ENCODE results near the gene PSD4. TPM values are rescaled to one million over a fixed set of nuclear protein-coding genes. Genes with fewer than 3 reads are reported as not detected.

PSD4 gene
- polyA plus RNA-seq, 1 donor from 2014 or later, result 0.67 TPM

DNA sequence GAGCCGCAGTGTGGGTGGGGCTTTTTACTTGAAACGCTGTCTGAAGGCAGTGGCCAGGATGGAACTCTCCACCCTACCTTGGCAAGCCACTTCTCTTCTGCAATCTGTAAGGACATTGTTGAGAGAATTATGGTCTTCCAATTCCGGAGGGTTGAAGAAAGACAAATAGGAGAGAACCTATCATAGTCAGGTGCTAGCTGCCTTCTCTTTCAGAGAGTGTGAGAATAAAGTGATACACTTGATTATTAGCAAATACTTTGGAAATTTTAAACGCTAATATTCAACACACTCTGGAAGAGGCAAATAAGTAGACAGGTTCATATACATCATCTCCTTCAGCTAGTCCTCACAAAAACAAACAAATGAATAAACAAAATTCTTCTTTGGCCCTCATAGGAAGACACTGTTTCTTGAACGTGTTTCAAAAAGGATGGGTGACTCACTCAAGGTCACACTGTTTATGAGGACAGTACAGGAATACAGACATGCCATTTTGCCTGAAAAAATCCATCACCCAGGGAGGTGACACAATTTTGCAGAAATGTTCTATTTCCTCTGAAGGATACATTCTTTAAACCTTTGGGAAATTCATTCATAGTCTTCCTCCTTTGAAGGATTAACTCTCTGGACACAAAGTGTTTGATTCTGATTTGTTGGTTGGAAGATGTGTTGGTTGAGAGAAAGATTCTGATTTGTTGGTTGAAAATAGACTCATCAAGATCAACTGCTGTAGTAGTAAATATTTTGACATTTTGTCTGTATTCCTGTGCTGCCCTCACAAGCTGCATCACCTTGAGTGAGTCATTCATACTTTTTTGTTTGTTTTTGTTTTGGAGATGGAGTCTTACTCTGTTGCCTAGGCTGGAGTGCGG, 48.6 kb upstream of the PSD4 start:
- Histone ChIP-seq H3K4me2 (ENCODE audit: low read length) (no peak overlapping the region), H3K9me3 (ENCODE audit: low read length) (no peaks in the 10 kb centered on the region), H3F3A (ENCODE audit: insufficient read depth, low read length, poor library complexity, severe bottlenecking) (no peaks in the 10 kb centered on the region), H3K27ac (ENCODE audit: low read length) (no peak overlapping the region), H3K27me3 (ENCODE audit: insufficient read depth, low read depth, low read length) (no peaks in the 10 kb centered on the region), H3K79me2 (replicated peaks; ENCODE audit: insufficient read depth, low read length) (no peaks in the 10 kb centered on the region), H4K20me1 (ENCODE audit: insufficient read depth) (no peaks in the 10 kb centered on the region), H3K9me2 (ENCODE audit: insufficient read depth, low read length) (no peaks in the 10 kb centered on the region), H2AFZ (ENCODE audit: low read depth, low read length) (no peak overlapping the region), H3K9ac (ENCODE audit: low read length) (no peak overlapping the region), H3K36me3 (ENCODE audit: insufficient read depth, low read length) (no peaks in the 10 kb centered on the region), H3K4me3 (ENCODE audit: low read length) (no peak overlapping the region)
- TF ChIP-seq TAF1 (IDR thresholded peaks at IDR 0.05; ENCODE audit: low read depth), result no peak
- TF ChIP-seq SMC3 (conservative IDR thresholded peaks at IDR 0.05; ENCODE audit: poor library complexity), result no peak
- no peak for TF ChIP-seq POLR2AphosphoS5 (IDR thresholded peaks at IDR 0.05)
- TF ChIP-seq, protein P1, sequence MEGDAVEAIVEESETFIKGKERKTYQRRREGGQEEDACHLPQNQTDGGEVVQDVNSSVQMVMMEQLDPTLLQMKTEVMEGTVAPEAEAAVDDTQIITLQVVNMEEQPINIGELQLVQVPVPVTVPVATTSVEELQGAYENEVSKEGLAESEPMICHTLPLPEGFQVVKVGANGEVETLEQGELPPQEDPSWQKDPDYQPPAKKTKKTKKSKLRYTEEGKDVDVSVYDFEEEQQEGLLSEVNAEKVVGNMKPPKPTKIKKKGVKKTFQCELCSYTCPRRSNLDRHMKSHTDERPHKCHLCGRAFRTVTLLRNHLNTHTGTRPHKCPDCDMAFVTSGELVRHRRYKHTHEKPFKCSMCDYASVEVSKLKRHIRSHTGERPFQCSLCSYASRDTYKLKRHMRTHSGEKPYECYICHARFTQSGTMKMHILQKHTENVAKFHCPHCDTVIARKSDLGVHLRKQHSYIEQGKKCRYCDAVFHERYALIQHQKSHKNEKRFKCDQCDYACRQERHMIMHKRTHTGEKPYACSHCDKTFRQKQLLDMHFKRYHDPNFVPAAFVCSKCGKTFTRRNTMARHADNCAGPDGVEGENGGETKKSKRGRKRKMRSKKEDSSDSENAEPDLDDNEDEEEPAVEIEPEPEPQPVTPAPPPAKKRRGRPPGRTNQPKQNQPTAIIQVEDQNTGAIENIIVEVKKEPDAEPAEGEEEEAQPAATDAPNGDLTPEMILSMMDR (IDR thresholded peaks at IDR 0.05; ENCODE audit: poor library complexity, severe bottlenecking), result no peak
- TF ChIP-seq RAD21 (conservative IDR thresholded peaks at IDR 0.05), result no peak
- TF ChIP-seq, protein P2, sequence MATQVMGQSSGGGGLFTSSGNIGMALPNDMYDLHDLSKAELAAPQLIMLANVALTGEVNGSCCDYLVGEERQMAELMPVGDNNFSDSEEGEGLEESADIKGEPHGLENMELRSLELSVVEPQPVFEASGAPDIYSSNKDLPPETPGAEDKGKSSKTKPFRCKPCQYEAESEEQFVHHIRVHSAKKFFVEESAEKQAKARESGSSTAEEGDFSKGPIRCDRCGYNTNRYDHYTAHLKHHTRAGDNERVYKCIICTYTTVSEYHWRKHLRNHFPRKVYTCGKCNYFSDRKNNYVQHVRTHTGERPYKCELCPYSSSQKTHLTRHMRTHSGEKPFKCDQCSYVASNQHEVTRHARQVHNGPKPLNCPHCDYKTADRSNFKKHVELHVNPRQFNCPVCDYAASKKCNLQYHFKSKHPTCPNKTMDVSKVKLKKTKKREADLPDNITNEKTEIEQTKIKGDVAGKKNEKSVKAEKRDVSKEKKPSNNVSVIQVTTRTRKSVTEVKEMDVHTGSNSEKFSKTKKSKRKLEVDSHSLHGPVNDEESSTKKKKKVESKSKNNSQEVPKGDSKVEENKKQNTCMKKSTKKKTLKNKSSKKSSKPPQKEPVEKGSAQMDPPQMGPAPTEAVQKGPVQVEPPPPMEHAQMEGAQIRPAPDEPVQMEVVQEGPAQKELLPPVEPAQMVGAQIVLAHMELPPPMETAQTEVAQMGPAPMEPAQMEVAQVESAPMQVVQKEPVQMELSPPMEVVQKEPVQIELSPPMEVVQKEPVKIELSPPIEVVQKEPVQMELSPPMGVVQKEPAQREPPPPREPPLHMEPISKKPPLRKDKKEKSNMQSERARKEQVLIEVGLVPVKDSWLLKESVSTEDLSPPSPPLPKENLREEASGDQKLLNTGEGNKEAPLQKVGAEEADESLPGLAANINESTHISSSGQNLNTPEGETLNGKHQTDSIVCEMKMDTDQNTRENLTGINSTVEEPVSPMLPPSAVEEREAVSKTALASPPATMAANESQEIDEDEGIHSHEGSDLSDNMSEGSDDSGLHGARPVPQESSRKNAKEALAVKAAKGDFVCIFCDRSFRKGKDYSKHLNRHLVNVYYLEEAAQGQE (IDR thresholded peaks at IDR 0.05; ENCODE audit: borderline replicate concordance), result no peak
- no peak for TF ChIP-seq MXI1 (conservative IDR thresholded peaks at IDR 0.05; ENCODE audit: poor library complexity, severe bottlenecking)
- no peak for TF ChIP-seq EZH2 (IDR thresholded peaks at IDR 0.05; ENCODE audit: borderline replicate concordance, insufficient read depth, low read length, poor library complexity, severe bottlenecking)
- TF ChIP-seq EP300 (conservative IDR thresholded peaks at IDR 0.05; ENCODE audit: poor library complexity, severe bottlenecking), result no peak

DNA sequence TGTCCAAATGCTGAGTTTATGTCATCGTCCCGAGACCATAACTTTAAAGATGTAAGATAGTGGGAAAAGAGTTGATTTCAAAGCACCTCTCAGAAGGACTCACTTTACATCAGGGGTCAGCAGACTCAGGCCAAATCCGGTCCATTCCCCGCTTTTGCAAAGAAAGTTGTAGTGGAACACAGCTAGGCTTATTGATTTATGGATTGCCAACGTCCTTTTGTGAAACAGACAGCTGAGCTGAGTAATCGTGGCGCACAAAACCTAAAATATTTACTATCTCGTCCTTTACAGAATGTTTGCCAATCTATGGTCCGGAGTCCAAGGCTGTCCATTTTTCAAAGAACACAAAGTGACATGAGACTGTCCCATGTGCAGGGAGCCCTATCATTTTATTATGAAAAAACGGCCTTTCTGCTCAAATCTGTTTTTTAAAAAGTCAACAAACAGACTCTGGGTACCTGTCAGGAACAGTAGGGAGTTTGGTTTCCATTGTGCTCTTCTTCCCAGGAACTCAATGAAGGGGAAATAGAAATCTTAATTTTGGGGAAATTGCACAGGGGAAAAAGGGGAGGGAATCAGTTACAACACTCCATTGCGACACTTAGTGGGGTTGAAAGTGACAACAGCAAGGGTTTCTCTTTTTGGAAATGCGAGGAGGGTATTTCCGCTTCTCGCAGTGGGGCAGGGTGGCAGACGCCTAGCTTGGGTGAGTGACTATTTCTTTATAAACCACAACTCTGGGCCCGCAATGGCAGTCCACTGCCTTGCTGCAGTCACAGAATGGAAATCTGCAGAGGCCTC, 46.7 kb upstream of the PSD4 start, which contains the start of gene IL1RN:
TSS of gene IL1RN (plus strand) at position 754 of the 801 bp plus-strand sequence. CDS start at position 781, 27 bp downstream.
- no peaks in the 10 kb centered on the region for H3K27me3 ChIP-seq (ENCODE audit: insufficient read depth, low read depth, low read length)
- H3K36me3 ChIP-seq (ENCODE audit: insufficient read depth, low read length), result no peaks in the 10 kb centered on the region
- no peak for TF ChIP-seq POLR2AphosphoS5 (IDR thresholded peaks at IDR 0.05)
- TF ChIP-seq EP300 (conservative IDR thresholded peaks at IDR 0.05; ENCODE audit: poor library complexity, severe bottlenecking), result no peak
- TF ChIP-seq MXI1 (conservative IDR thresholded peaks at IDR 0.05; ENCODE audit: poor library complexity, severe bottlenecking), result no peak
- TF ChIP-seq, protein P2 (IDR thresholded peaks at IDR 0.05; ENCODE audit: borderline replicate concordance), result no peak
- no peak for TF ChIP-seq SMC3 (conservative IDR thresholded peaks at IDR 0.05; ENCODE audit: poor library complexity)
- TF ChIP-seq TAF1 (IDR thresholded peaks at IDR 0.05; ENCODE audit: low read depth), result no peak
- TF ChIP-seq, protein P1 (IDR thresholded peaks at IDR 0.05; ENCODE audit: poor library complexity, severe bottlenecking), result no peak
- no peak for TF ChIP-seq RAD21 (conservative IDR thresholded peaks at IDR 0.05)
- no peak for TF ChIP-seq EZH2 (IDR thresholded peaks at IDR 0.05; ENCODE audit: borderline replicate concordance, insufficient read depth, low read length, poor library complexity, severe bottlenecking)
- H3K9me3 ChIP-seq (ENCODE audit: low read length), result no peaks in the 10 kb centered on the region
- no peaks in the 10 kb centered on the region for H3K9me2 ChIP-seq (ENCODE audit: insufficient read depth, low read length)
- no peak within 1 kb of the TSS for H2AFZ ChIP-seq (ENCODE audit: low read depth, low read length)
- H3K79me2 ChIP-seq (replicated peaks; ENCODE audit: insufficient read depth, low read length), result no peaks in the 10 kb centered on the region
- H3K9ac ChIP-seq (ENCODE audit: low read length), result no peak within 1 kb of the TSS
- no peak within 1 kb of the TSS for H3K27ac ChIP-seq (ENCODE audit: low read length)
- no peaks in the 10 kb centered on the region for H4K20me1 ChIP-seq (ENCODE audit: insufficient read depth)
- no peaks in the 10 kb centered on the region for H3F3A ChIP-seq (ENCODE audit: insufficient read depth, low read length, poor library complexity, severe bottlenecking)
- H3K4me3 ChIP-seq (ENCODE audit: low read length), result no peak within 1 kb of the TSS
- no peak within 1 kb of the TSS for H3K4me2 ChIP-seq (ENCODE audit: low read length)
